ENCODE data around the gene EFNA5.

EFNA5 gene

GRCh38 chr5:107601076-107601475 lies 69.7 kb downstream of the EFNA5 start:
- no peak for DNase-seq

- no peak for DNase-seq
Measured at GRCh38 chr5:107598958-107599357, 71.8 kb downstream of the EFNA5 start.

GRCh38 chr5:107597803-107598202 lies 72.9 kb downstream of the EFNA5 start:
- DNase-seq = no peak

- no peak for DNase-seq
Measured at GRCh38 chr5:107597247-107597646, 73.5 kb downstream of the EFNA5 start.

- no peak for DNase-seq
Measured at GRCh38 chr5:107594253-107595045, 76.3 kb downstream of the EFNA5 start.

- DNase-seq = no peak
Measured at GRCh38 chr5:107593009-107593408, 77.7 kb downstream of the EFNA5 start.

GRCh38 chr5:107592515-107592914 lies 78.2 kb downstream of the EFNA5 start:
- no peak for DNase-seq

GRCh38 chr5:107590686-107591085 lies 80.1 kb downstream of the EFNA5 start:
- no peak for DNase-seq

- DNase-seq = no peak
Measured at GRCh38 chr5:107589520-107590193, 81.1 kb downstream of the EFNA5 start.

- no peak for DNase-seq
Measured at GRCh38 chr5:107582625-107583024, 88.1 kb downstream of the EFNA5 start.

GRCh38 chr5:107580889-107581820 lies 89.6 kb downstream of the EFNA5 start:
- DNase-seq = no peak

- DNase-seq = no peak
Measured at GRCh38 chr5:107578051-107578635, 92.6 kb downstream of the EFNA5 start.

GRCh38 chr5:107577394-107577950 lies 93.3 kb downstream of the EFNA5 start:
- DNase-seq = no peak

GRCh38 chr5:107576736-107577393 lies 93.9 kb downstream of the EFNA5 start:
- no peak for DNase-seq

GRCh38 chr5:107576155-107576554 lies 94.6 kb downstream of the EFNA5 start:
- no peak for DNase-seq

- no peak for DNase-seq
Measured at GRCh38 chr5:107574287-107574686, 96.5 kb downstream of the EFNA5 start.

GRCh38 chr5:107572715-107573368 lies 97.9 kb downstream of the EFNA5 start:
- no peak for DNase-seq

GRCh38 chr5:107571621-107572536 lies 98.9 kb downstream of the EFNA5 start:
- DNase-seq = peak; percentile 95 to 96

- no peak for DNase-seq
Measured at GRCh38 chr5:107570805-107571531, 99.8 kb downstream of the EFNA5 start.

- DNase-seq = no peak
Measured at GRCh38 chr5:107570181-107570580, 100.6 kb downstream of the EFNA5 start.
